ENCODE data around the gene METTL26.
A peak's percentile ranks its signal among the peaks of the same experiment; 100 is the strongest.

METTL26 gene

GRCh38 chr16:593807-594206 is 42.3 kb downstream of the METTL26 start:
- no peak for DNase-seq

- no peak for DNase-seq
These were observed 42.7 kb downstream of the METTL26 start for GRCh38 chr16:593406-593805.

GRCh38 chr16:592518-593306 is 43.4 kb downstream of the METTL26 start:
- no peak for DNase-seq

GRCh38 chr16:591892-592517 is 44.1 kb downstream of the METTL26 start:
- DNase-seq, result no peak

- DNase-seq, result no peak
These were observed 44.9 kb downstream of the METTL26 start for GRCh38 chr16:591231-591630.

- DNase-seq, result no peak
These were observed 45.3 kb downstream of the METTL26 start for GRCh38 chr16:590815-591200.

- no peak for DNase-seq
These were observed 45.8 kb downstream of the METTL26 start for GRCh38 chr16:590188-590814.

- DNase-seq, result peak; percentile 97
These were observed 46.4 kb downstream of the METTL26 start, which contains the start of gene RAB40C for GRCh38 chr16:589658-590187. Gene RAB40C, plus strand, starts transcription at chr16:590066. Its CDS starts 226 bp downstream, at chr16:590292.

GRCh38 chr16:588889-589657 is 47.0 kb downstream of the METTL26 start:
- peak; percentile 97 for DNase-seq

GRCh38 chr16:588639-588888 is 47.5 kb downstream of the METTL26 start:
- peak; percentile 72 for DNase-seq

- peak; percentile 6 for DNase-seq
These were observed 49.2 kb downstream of the METTL26 start for GRCh38 chr16:586645-587590.

GRCh38 chr16:586047-586644 is 50.0 kb downstream of the METTL26 start:
- no peak for DNase-seq

- DNase-seq, result no peak
These were observed 50.8 kb downstream of the METTL26 start for GRCh38 chr16:585351-585750.
